ENCODE measurements around the gene MYCBPAP. TPM values are rescaled to one million over a fixed set of nuclear protein-coding genes. Genes with fewer than 3 reads are reported as not detected.

Gene MYCBPAP
- total and polyA plus RNA-seq, 2 donors (not counting 1 experiment from before 2014, with no cell fraction given): 0.16 to 3.0 TPM

DNA sequence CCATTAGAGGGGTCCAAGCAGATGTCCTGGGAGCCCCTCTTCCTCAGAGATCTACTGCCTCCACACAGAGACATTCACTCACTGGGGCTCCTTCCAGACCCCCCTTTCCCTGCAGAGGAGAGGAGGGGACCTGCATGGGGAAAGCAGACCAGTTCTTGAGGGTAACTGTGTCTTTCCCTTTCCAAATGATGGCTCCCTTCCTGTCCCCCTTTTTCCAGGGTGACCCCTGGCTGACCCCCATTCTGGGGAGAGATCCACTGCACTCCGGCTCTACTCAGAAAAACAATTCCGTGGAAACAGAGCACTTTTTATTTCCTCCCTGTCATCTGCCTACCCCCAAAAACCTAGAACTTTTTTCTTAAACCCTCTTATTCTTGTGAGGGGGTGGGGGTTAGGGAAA is 58.6 kb downstream of the MYCBPAP start:
- Histone ChIP-seq H3K4me1 (ENCODE audit: control insufficient read depth, extremely low read depth, insufficient read depth, low read length) (peaks cover 10% of the 10 kb centered on the region), H3K27me3 (ENCODE audit: control insufficient read depth, insufficient read depth, low read length) (peaks cover 36% of the 10 kb centered on the region)
- TF ChIP-seq EZH2 (IDR thresholded peaks at IDR 0.05; ENCODE audit: low read length, missing control alignments): no peak
- TF ChIP-seq, protein P1, sequence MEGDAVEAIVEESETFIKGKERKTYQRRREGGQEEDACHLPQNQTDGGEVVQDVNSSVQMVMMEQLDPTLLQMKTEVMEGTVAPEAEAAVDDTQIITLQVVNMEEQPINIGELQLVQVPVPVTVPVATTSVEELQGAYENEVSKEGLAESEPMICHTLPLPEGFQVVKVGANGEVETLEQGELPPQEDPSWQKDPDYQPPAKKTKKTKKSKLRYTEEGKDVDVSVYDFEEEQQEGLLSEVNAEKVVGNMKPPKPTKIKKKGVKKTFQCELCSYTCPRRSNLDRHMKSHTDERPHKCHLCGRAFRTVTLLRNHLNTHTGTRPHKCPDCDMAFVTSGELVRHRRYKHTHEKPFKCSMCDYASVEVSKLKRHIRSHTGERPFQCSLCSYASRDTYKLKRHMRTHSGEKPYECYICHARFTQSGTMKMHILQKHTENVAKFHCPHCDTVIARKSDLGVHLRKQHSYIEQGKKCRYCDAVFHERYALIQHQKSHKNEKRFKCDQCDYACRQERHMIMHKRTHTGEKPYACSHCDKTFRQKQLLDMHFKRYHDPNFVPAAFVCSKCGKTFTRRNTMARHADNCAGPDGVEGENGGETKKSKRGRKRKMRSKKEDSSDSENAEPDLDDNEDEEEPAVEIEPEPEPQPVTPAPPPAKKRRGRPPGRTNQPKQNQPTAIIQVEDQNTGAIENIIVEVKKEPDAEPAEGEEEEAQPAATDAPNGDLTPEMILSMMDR (conservative IDR thresholded peaks at IDR 0.05 in 1 of 2, IDR thresholded peaks at IDR 0.05 in 1 of 2; ENCODE audit: low read depth in 1 of 2, low read length in 2 of 2): no peak

DNA sequence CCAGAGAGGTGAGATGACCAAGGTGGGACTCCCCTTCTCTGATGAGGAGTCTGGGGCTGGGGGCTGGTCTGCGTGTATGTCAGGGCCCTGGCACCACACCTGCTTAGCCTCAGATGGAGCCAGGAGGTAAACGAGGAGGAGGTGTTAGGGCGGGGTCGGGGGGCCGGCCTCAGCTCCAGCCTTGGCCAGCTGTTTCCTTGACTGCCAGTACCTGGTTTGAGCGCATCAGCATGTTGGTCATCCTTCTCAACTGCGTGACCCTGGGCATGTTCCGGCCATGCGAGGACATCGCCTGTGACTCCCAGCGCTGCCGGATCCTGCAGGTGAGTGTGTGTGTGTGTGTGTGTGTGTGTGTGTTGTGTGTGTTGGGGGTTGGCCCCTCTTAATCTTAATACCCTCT is 60.4 kb downstream of the MYCBPAP start:
- Histone ChIP-seq H3K9me3 (ENCODE audit: control insufficient read depth, insufficient read depth, low read depth, low read length) (no peaks in the 10 kb centered on the region), H2AFZ (ENCODE audit: low read length) (no peak overlapping the region), H3K27me3 (ENCODE audit: control insufficient read depth, insufficient read depth, low read length) (peaks cover 19% of the 10 kb centered on the region), H3K4me1 (ENCODE audit: control insufficient read depth, extremely low read depth, insufficient read depth, low read length) (peaks cover 10% of the 10 kb centered on the region), H3K27ac (ENCODE audit: insufficient read depth, low read length) (no peak overlapping the region), H3K4me3 (replicated peaks in 1 of 4; ENCODE audit: control extremely low read depth in 1 of 4, insufficient read depth in 1 of 4, low read depth in 3 of 4, low read length in 4 of 4) (no peak overlapping the region), H3K79me2 (ENCODE audit: control insufficient read depth, insufficient read depth, low read length) (no peaks in the 10 kb centered on the region), H3K4me2 (ENCODE audit: extremely low read depth, insufficient read depth, low read length) (no peak overlapping the region), H4K20me1 (ENCODE audit: control insufficient read depth, extremely low read depth, insufficient read depth, low read length) (no peaks in the 10 kb centered on the region), H3K9ac (ENCODE audit: insufficient read depth, low read length) (no peak overlapping the region), H3K36me3 (ENCODE audit: control insufficient read depth, insufficient read depth, low read length) (no peaks in the 10 kb centered on the region)
- TF ChIP-seq EZH2 (IDR thresholded peaks at IDR 0.05; ENCODE audit: low read length, missing control alignments): no peak
- TF ChIP-seq, protein P1 (conservative IDR thresholded peaks at IDR 0.05 in 1 of 2, IDR thresholded peaks at IDR 0.05 in 1 of 2; ENCODE audit: low read depth in 1 of 2, low read length in 2 of 2): no peak
- no peak for DNase-seq (ENCODE audit: low read depth in 2 of 2)

More for the DNA sequence above, 58.6 kb downstream of the MYCBPAP start:
- Histone ChIP-seq H4K20me1 (ENCODE audit: control insufficient read depth, extremely low read depth, insufficient read depth, low read length) (no peaks in the 10 kb centered on the region), H3K9ac (ENCODE audit: insufficient read depth, low read length) (no peak overlapping the region), H2AFZ (ENCODE audit: low read length) (no peak overlapping the region), H3K9me3 (ENCODE audit: control insufficient read depth, insufficient read depth, low read depth, low read length) (no peaks in the 10 kb centered on the region), H3K79me2 (ENCODE audit: control insufficient read depth, insufficient read depth, low read length) (no peaks in the 10 kb centered on the region), H3K36me3 (ENCODE audit: control insufficient read depth, insufficient read depth, low read length) (no peaks in the 10 kb centered on the region), H3K4me2 (ENCODE audit: extremely low read depth, insufficient read depth, low read length) (no peak overlapping the region), H3K27ac (ENCODE audit: insufficient read depth, low read length) (no peak overlapping the region), H3K4me3 (replicated peaks in 1 of 4; ENCODE audit: control extremely low read depth in 1 of 4, insufficient read depth in 1 of 4, low read depth in 3 of 4, low read length in 4 of 4) (no peak overlapping the region)
- DNase-seq (ENCODE audit: low read depth in 2 of 2): no peak

DNA sequence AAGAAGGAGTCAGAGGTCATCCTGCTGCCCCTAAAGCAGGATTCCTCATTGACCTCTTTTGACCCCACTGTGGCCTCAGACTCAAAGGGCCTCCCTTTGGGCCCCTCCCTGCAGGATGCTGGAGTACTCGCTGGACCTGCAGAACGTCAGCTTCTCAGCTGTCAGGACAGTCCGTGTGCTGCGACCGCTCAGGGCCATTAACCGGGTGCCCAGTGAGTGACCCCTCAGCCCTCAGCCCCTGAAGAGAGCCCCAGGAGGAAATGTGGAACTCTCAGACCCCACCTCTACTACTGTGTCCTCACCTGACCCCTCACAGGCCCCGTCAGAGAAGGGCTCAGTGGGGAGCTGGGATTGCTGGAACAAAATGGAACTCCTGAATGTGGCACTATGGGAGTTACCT is 61.4 kb downstream of the MYCBPAP start:
- H3K9me3 ChIP-seq (ENCODE audit: control insufficient read depth, insufficient read depth, low read depth, low read length): no peaks in the 10 kb centered on the region
- H3K4me1 ChIP-seq (ENCODE audit: control insufficient read depth, extremely low read depth, insufficient read depth, low read length): peaks cover 6% of the 10 kb centered on the region
- H3K27ac ChIP-seq (ENCODE audit: insufficient read depth, low read length): no peak overlapping the region
- no peak overlapping the region for H3K9ac ChIP-seq (ENCODE audit: insufficient read depth, low read length)
- H3K27me3 ChIP-seq (ENCODE audit: control insufficient read depth, insufficient read depth, low read length): peaks cover 15% of the 10 kb centered on the region
- no peak for DNase-seq (ENCODE audit: low read depth in 2 of 2)
- H4K20me1 ChIP-seq (ENCODE audit: control insufficient read depth, extremely low read depth, insufficient read depth, low read length): no peaks in the 10 kb centered on the region
- TF ChIP-seq EZH2 (IDR thresholded peaks at IDR 0.05; ENCODE audit: low read length, missing control alignments): no peak
- TF ChIP-seq, protein P1 (conservative IDR thresholded peaks at IDR 0.05 in 1 of 2, IDR thresholded peaks at IDR 0.05 in 1 of 2; ENCODE audit: low read depth in 1 of 2, low read length in 2 of 2): no peak
- no peak overlapping the region for H2AFZ ChIP-seq (ENCODE audit: low read length)
- H3K4me2 ChIP-seq (ENCODE audit: extremely low read depth, insufficient read depth, low read length): no peak overlapping the region
- H3K36me3 ChIP-seq (ENCODE audit: control insufficient read depth, insufficient read depth, low read length): no peaks in the 10 kb centered on the region
- H3K4me3 ChIP-seq (replicated peaks in 1 of 4; ENCODE audit: control extremely low read depth in 1 of 4, insufficient read depth in 1 of 4, low read depth in 3 of 4, low read length in 4 of 4): no peak overlapping the region
- no peaks in the 10 kb centered on the region for H3K79me2 ChIP-seq (ENCODE audit: control insufficient read depth, insufficient read depth, low read length)
